B cell (primary cell): Measurements from ENCODE around the gene CA5A. TPM values are rescaled to one million over a fixed set of nuclear protein-coding genes. Genes with fewer than 3 reads are reported as not detected.

Experiments
- ATAC-seq: fragments of 200-7000 bp; cut with Tn5 transposase; one replicate; pipeline ENCODE4 v1.10.0; 2021; ENCODE audit warnings: low read depth, mild to moderate bottlenecking, moderate number of reproducible peaks, moderate library complexity
- CTCF ChIA-PET: fragments of 350-600 bp; sonication (Branson Sonifier 250); formaldehyde crosslinking; loops from one replicate; lab custom pipeline; 2021; ENCODE audit warnings: antibody characterized with exemption, inconsistent platforms; lab: Charles Lee
- POLR2A ChIA-PET: fragments of 350-600 bp; sonication (Branson Sonifier 250); formaldehyde crosslinking; loops from one replicate; lab custom pipeline; 2021; ENCODE audit warnings: antibody characterized with exemption; lab: Charles Lee
- DNase-seq: peaks from one replicate; pipeline ENCODE4 v3.0.0; 2013
- H2AFZ ChIP-seq: 2 replicates; pipeline ENCODE4 v1.6.1; 2012; ENCODE audit warnings: mild to moderate bottlenecking, low read depth, low read length; ENCODE audit not compliant: insufficient read depth, poor library complexity, severe bottlenecking
- H3K27ac ChIP-seq, 2 donors: 1 replicate in 1 of 2; 2 replicates in 1 of 2; pipeline ENCODE4 v1.5.1; 2012 to 2013; ENCODE audit warnings: low read length in 2 of 2, mild to moderate bottlenecking in 2 of 2, moderate library complexity in 1 of 2
- H3K27me3 ChIP-seq, 4 experiments: fragments of 200-600 bp in 1 of 4; sonication (generic) in 1 of 4; replicated peaks in 1 of 4; 1 replicate in 2 of 4; 2 replicates in 2 of 4; pipeline versions ENCODE4 v1.6.1 to v1.7.0; 2013 to 2016; ENCODE audit warnings: low read length in 3 of 4, mild to moderate bottlenecking in 2 of 4, mixed read lengths in 1 of 4, moderate library complexity in 1 of 4; ENCODE audit not compliant: insufficient read depth in 4 of 4, control insufficient read depth in 3 of 4; ENCODE audit errors: control extremely low read depth in 1 of 4
- H3K36me3 ChIP-seq, 2 experiments: replicated peaks in 1 of 2; 1 replicate in 1 of 2; 2 replicates in 1 of 2; pipeline versions ENCODE4 v1.6.1 to v1.7.1; 2013; ENCODE audit warnings: low read length in 1 of 2; ENCODE audit not compliant: insufficient read depth in 2 of 2, control insufficient read depth in 1 of 2; ENCODE audit errors: control extremely low read depth in 1 of 2, extremely low read depth in 1 of 2
- H3K4me1 ChIP-seq, 2 donors: fragments of 200-600 bp in 1 of 2; sonication (generic) in 1 of 2; 1 replicate in 1 of 2; 2 replicates in 1 of 2; pipeline versions ENCODE4 v1.5.1 to v1.6.1; 2013 to 2017; ENCODE audit warnings: low read length in 2 of 2; ENCODE audit not compliant: control insufficient read depth in 2 of 2, insufficient read depth in 2 of 2
- H3K4me2 ChIP-seq: replicated peaks from 2 replicates; pipeline ENCODE3; 2012; ENCODE audit warnings: mild to moderate bottlenecking, low read depth, low read length; ENCODE audit not compliant: poor library complexity, severe bottlenecking
- H3K4me3 ChIP-seq, 5 experiments: fragments of 200-600 bp in 1 of 5; sonication (generic) in 1 of 5; 1 replicate in 3 of 5; 2 replicates in 2 of 5; pipeline versions ENCODE4 v1.5.1 to v1.7.0; 2011 to 2016; ENCODE audit warnings: low read length in 4 of 5, mild to moderate bottlenecking in 4 of 5, low read depth in 2 of 5, control low read depth in 1 of 5, moderate library complexity in 1 of 5; ENCODE audit not compliant: insufficient read depth in 1 of 5; ENCODE audit errors: control extremely low read depth in 1 of 5, extremely low read depth in 1 of 5
- H3K79me2 ChIP-seq: fragments of 200-600 bp; sonication (generic); one replicate; pipeline ENCODE4 v1.6.0; 2016; ENCODE audit warnings: low read length; ENCODE audit not compliant: control insufficient read depth, insufficient read depth
- H3K9ac ChIP-seq: fragments of 200-600 bp; sonication (generic); 2 replicates; pipeline ENCODE4 v1.6.1; 2017; ENCODE audit warnings: mild to moderate bottlenecking, low read length, moderate library complexity
- H3K9me3 ChIP-seq, 3 donors: one replicate each; pipeline versions ENCODE4 v1.6.1 to v1.7.1; 2013; ENCODE audit warnings: low read length in 2 of 3; ENCODE audit not compliant: control insufficient read depth in 2 of 3, insufficient read depth in 1 of 3; ENCODE audit errors: control extremely low read depth in 1 of 3
- H4K20me1 ChIP-seq: 2 replicates; pipeline ENCODE4 v1.6.0; 2012; ENCODE audit warnings: mild to moderate bottlenecking, low read length; ENCODE audit not compliant: insufficient read depth, control insufficient read depth, poor library complexity, severe bottlenecking
- H3K27ac Mint-ChIP-seq: one replicate; pipeline ENCODE4 v1.8.0; 2021; ENCODE audit warnings: mixed read lengths
- H3K27me3 Mint-ChIP-seq: one replicate; pipeline ENCODE4 v1.8.0; 2021; ENCODE audit warnings: mixed read lengths
- H3K4me1 Mint-ChIP-seq: one replicate; pipeline ENCODE4 v1.8.0; 2021; ENCODE audit warnings: mixed read lengths
- H3K4me3 Mint-ChIP-seq: one replicate; pipeline ENCODE4 v1.8.0; 2021; ENCODE audit warnings: mixed read lengths
- H3K9me3 Mint-ChIP-seq: one replicate; pipeline ENCODE4 v1.8.0; 2022; ENCODE audit warnings: mixed read lengths; ENCODE audit not compliant: insufficient read depth
- CTCF ChIP-seq: fragments of 200-600 bp; IDR thresholded peaks from one replicate; pipeline ENCODE4 v1.8.0; 2022; ENCODE audit warnings: antibody characterized with exemption, mild to moderate bottlenecking
- EZH2 ChIP-seq: IDR thresholded peaks from 2 replicates; pipeline ENCODE4 v1.6.1; 2012; ENCODE audit warnings: borderline replicate concordance, low read depth, mild to moderate bottlenecking, moderate library complexity, low read length; ENCODE audit not compliant: insufficient read depth, poor library complexity, severe bottlenecking
- WGBS: methylation state at CpG from one replicate; pipeline ENCODE4 v1.1.5; 2013; ENCODE audit warnings: missing lambda C conversion rate; ENCODE audit not compliant: insufficient coverage; 5-methylcytosine and 5-hydroxymethylcytosine counted together
- intact Hi-C: fragments of 100-400 bp; cut with micrococcal nuclease; formaldehyde crosslinking; loops from one replicate; pipeline ENCODE4 v1.10.0; 2022
- polyA plus RNA-seq: library from polyadenylated mRNA; depleted of rRNA; stranded (reverse); fragments of >200 nt; gene quantifications from 2 replicates; pipeline ENCODE4 v1.2.3, GENCODE V29; 2012
- total RNA-seq, 2 donors: library from RNA; stranded (reverse); fragments of 120-200 nt in 1 of 2; gene quantifications; 1 replicate in 1 of 2; 2 replicates in 1 of 2; pipeline versions ENCODE4 v1.2.3 to v1.2.4, GENCODE V29; 2013 to 2022

Gene CA5A
- total and polyA plus RNA-seq, 2 donors (not counting 1 experiment from before 2014, with no cell fraction given) = 0.27 TPM; not detected in 1

- H3K4me3 Mint-ChIP-seq = no peak overlapping the region
- H4K20me1 ChIP-seq = peaks cover 75% of the 10 kb centered on the region
Observed at GRCh38 chr16:87971933-87972332, 35.6 kb upstream of the CA5A start.

GRCh38 chr16:87970186-87970585 lies 33.9 kb upstream of the CA5A start:
- Histone ChIP-seq H3K79me2 (peaks cover 97% of the 10 kb centered on the region), H3K9me3 (peaks cover 7 to 18% (median 11%) of the 10 kb centered on the region in 3 donors), H3K4me3 (no peak overlapping the region), H3K27me3 (no peaks in the 10 kb centered on the region), H3K36me3 (peaks cover 4 to 10% of the 10 kb centered on the region in 2 experiments), H3K4me1 (peaks cover 8 to 21% of the 10 kb centered on the region in 2 donors), H3K4me2 (no peak overlapping the region), H3K27ac (no peak overlapping the region), H2AFZ (no peak overlapping the region), H4K20me1 (peaks cover 86% of the 10 kb centered on the region), H3K9ac (no peak overlapping the region)
- Mint-ChIP-seq H3K4me1 (peaks cover 43% of the 10 kb centered on the region), H3K27me3 (no peaks in the 10 kb centered on the region), H3K9me3 (peaks cover 2% of the 10 kb centered on the region), H3K4me3 (no peak overlapping the region), H3K27ac (no peak overlapping the region)
- ChIA-PET CTCF (interaction anchor here (0.7 kb wide), 1 partner anchor 87 kb away, joined by 5 read pairs; no protein-coding TSS in a partner anchor), POLR2A (no interaction called here)
- WGBS = 100% methylated on average over 1 of the region's 3 CpGs
- intact Hi-C loops = no loop called here
- ATAC-seq (no peak), DNase-seq (no peak)
- TF ChIP-seq CTCF (no peak), EZH2 (no peak)

More at GRCh38 chr16:87971933-87972332, 35.6 kb upstream of the CA5A start:
- peaks cover 2% of the 10 kb centered on the region for H3K9me3 Mint-ChIP-seq
- Histone ChIP-seq H3K36me3 (peaks cover 4 to 16% of the 10 kb centered on the region in 2 experiments), H3K9ac (no peak overlapping the region), H3K27me3 (no peaks in the 10 kb centered on the region), H3K27ac (no peak overlapping the region), H3K4me1 (peaks cover under 1 to 11% of the 10 kb centered on the region in 2 donors), H2AFZ (no peak overlapping the region), H3K4me3 (no peak overlapping the region), H3K9me3 (peaks cover 7 to 18% (median 11%) of the 10 kb centered on the region in 3 donors), H3K79me2 (peaks cover 85% of the 10 kb centered on the region), H3K4me2 (no peak overlapping the region)
- no peak for TF ChIP-seq CTCF
- no peak for TF ChIP-seq EZH2
- no peaks in the 10 kb centered on the region for H3K27me3 Mint-ChIP-seq
- WGBS = 100% methylated on average over 2 of the region's 2 CpGs
- no peak for DNase-seq
- no peak overlapping the region for H3K27ac Mint-ChIP-seq
- peaks cover 32% of the 10 kb centered on the region for H3K4me1 Mint-ChIP-seq
- no peak for ATAC-seq
- POLR2A ChIA-PET = no interaction called here
- CTCF ChIA-PET = interaction anchor here (0.6 kb wide), 1 partner anchor 191 kb away, joined by 3 read pairs; no protein-coding TSS in a partner anchor
- intact Hi-C loops = no loop called here
